Medulla oblongata (tissue), 1 donor: ENCODE data around the gene MT1A.
"Not testable (repeated sequence)": the region's sequence is repeated elsewhere in the genome, so short reads cannot be mapped to it uniquely, and the experiment has no call there.

Source experiments
- DNase-seq: peaks from one replicate; pipeline ENCODE4 v3.0.0-alpha.2; 2015; ENCODE audit errors: extremely low spot score

The MT1A gene

GRCh38 chr16:56610017-56610608 lies 28.4 kb upstream of the MT1A start:
- DNase-seq: peak; percentile 75

- no peak for DNase-seq
Measured at GRCh38 chr16:56610609-56611111, 27.8 kb upstream of the MT1A start.

GRCh38 chr16:56611281-56611833 lies 27.1 kb upstream of the MT1A start:
- DNase-seq: peak; percentile 82

DNA sequence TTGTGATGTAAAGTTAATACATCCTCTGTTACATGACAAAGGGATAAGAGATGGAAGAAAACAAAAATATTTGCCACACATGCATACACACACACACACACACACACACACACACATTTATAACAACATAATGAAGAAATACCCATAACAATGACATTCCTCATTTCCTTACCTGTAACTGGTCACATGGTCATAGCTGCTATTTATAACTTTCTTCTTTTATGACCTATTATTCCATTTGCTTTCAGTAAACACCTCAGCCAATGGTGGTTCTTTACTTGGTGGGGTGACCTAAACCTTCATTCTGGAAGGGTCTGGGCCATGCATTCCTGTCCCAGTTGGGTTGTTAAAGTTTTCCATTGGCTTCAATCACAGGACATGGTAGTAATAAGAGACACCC lies 24.8 kb upstream of the MT1A start:
- DNase-seq: no peak

GRCh38 chr16:56614549-56614991 lies 23.9 kb upstream of the MT1A start:
- DNase-seq: no peak

DNA sequence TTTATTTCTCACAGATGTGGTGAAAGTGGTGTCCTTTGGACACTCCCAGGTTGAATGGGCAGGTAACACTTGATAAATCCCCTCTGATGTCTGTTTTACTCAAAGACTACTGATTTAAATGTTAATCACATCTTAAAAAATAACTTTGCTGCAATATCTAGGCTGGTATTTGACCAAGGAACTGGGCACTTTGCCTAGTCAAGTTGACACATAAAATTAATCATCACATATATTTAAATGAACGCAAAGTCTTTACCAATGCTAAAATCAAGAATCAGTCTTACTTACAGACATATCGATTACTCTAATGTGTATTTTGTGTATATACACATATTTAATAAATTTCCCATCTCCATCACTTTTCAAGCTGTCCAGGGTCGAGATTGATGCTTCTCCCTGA lies 23.1 kb upstream of the MT1A start:
- DNase-seq: no peak

DNA sequence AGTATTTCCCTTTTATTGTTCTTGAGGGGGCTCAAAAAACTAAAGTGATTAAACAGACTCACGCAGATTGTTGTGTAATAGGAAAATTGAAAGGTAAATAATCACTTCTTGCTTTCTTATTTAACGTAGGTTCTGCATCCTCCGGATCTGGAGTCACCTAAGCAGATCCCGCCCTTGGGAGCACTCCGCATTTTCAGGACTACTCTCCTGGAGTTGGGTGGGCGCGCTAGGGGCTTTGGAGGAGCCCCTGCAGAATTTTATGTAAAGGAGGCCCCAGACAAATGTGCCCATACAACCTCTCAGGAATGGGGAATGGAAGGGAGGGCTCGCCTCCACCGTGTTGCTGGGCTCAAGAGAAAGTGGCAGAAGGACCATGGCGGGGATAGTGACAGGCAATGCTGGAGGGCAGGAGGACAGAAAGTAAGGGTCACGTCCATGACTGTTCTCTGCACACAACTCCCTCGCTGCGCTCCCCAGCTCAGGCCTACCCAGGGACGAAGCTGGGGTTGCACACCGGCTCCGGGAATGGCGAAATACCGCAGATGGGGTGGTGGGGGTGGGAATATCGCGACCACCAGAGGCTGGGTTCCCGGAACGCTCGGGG lies 21.8 kb upstream of the MT1A start:
- no peak for DNase-seq

DNA sequence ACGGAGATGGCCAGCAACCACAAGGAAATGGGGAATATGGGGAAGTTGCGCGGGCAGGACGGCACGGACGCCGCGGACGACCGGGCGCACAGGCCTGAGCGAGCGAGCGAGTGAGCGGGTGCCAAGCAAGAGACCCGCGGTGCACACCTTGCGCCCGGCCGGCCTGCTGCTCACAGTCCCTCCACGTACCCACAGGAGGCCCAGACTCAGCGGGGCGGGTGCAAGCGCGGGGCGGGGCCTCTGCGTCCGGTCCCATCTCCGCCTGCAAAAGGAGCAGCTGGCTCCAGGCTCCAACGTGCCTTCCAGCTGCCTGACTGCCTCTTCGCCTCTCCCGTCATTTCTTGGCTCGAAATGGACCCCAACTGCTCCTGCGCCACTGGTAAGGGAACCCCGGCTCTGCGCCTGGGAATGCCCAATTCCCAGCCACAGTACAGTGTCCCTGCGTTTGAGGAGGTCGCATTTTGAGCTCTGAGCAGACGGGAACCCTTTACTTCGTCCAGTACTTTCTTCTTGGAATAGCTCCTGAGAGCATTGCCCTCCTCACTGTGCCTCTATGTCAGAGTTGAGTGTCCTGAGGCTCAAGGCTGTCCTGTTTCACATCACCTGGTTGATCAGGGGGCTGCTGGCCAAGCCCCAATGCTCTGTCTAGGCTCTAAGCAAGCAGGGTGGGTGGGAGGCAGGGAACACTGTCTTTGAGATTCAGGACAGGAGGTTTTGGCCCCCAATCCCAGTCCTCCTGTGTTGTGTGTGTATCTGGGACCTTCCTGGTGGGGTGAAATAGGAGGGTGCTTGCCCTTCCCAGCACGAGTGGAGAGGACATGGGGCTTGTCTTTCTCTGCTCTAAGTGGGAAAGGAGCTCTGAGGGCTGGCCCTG lies 21.0 kb upstream of the MT1A start:
- peak; percentile 55 for DNase-seq

DNA sequence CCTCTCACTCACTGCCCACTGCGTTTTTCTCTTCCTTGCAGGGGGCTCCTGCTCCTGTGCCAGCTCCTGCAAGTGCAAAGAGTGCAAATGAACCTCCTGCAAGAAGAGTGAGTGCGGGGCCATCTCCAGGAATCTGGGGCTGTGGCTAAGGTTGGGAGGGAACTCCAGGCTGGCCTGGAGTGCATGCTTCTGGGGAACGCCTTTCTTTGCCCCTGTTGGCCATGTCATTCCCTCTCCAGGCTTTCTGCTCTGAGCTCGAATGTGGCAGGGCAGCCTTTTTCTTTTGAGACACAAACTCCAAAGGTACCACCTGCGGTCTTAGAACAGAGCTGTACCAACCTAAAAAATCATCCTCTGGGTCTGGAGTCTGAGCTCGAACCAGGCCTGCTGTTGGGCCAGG lies 20.3 kb upstream of the MT1A start:
- no peak for DNase-seq

DNA sequence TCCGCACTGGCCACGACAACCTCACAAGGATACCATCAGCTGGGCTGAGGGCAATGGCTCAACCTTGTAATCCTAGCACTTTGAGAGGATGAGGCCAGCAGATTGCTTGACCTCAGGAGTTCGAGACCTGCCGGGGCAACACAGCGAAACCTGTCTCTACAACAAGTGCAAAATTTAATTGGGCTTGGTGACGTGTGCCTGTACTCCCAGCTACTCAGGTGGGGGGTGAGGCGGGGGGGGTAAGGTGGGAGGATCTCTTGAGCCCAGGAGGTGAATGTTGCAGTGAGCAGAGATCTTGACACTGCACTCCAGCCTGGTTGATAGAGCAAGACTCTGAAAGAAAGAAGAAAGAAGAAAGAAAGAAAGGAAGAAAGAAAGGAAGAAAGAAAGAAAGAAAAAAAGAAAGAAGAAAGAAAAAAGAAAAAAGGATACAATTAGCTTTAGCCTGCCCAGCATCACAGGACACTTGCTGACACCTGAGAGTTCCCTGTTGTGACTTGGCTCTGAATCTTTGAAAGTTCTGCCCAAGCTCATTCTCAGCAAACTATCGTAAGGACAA lies 18.0 kb upstream of the MT1A start:
- no peak for DNase-seq

DNA sequence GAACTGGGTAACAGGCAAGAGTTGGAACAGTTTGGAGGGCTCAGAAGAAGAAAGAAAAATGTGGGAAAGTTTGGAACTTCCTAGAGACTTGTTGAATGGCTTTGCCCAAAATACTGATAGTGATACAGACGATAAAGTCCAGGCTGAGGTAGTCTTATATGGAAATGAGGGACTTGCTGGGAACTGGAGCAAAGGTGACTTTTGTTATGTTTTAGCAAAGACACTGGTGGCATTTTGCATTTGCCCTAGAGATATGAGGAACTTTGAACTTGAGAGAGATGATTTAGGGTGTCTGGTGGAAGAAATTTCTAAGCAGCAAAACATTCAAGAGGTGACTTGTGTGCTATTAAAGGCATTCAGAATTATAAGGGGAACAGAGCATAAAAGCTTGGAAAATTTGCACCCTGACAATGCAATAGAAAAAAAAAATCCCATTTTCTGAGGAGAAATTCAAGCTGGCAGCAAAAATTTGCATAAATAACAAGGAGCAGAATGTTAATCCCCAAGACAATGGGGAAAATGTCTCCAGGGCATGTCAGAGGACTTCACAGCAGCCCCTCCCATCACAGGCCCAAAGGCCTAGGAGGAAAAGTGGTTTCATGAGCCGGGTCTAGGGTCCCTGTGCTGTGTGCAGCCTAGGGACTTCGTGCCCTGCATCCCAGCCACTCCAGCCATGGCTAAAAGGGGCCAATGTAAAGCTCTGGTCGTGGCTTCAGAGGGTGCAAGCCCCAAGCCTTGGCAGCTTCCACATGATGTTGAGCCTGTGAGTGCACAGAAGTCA lies 16.6 kb upstream of the MT1A start:
- DNase-seq: not testable (repeated sequence)

DNA sequence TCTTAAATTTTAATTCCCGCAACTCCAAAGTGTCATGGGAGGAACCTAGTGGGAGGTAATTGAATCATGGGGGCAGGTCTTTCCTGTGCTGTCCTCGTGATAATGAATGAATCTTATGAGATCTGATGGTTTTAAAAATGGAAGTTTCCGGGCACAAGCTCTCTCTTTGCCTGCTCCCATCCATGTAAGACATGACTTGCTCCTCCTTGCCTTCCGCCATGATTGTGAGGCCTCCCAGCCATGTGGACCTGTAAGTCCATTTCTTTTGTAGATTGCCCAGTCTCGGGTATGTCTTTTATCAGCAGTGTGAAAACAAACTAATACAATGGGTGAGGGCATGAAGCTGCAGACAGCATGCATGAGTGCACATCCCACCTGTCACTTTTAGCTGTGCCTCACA lies 15.3 kb upstream of the MT1A start:
- DNase-seq: not testable (repeated sequence)

DNA sequence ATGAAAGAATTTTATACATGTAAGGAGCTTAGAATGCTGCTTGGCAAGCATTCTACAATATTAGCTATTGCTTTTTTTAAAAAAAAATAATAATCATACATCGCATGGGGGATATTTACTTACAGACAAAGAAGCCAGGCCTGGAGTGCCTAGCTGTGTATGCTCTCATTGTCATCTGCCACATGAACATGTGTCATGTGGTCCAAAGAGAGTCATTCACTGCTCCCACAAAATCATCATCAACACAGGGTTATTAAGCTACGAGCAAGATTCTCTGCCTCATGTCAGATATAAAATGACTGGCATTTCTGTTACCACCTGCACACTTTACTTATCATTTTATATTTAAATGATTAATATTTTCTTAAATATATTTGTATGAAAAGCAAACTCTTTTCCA lies 14.8 kb upstream of the MT1A start:
- no peak for DNase-seq

DNA sequence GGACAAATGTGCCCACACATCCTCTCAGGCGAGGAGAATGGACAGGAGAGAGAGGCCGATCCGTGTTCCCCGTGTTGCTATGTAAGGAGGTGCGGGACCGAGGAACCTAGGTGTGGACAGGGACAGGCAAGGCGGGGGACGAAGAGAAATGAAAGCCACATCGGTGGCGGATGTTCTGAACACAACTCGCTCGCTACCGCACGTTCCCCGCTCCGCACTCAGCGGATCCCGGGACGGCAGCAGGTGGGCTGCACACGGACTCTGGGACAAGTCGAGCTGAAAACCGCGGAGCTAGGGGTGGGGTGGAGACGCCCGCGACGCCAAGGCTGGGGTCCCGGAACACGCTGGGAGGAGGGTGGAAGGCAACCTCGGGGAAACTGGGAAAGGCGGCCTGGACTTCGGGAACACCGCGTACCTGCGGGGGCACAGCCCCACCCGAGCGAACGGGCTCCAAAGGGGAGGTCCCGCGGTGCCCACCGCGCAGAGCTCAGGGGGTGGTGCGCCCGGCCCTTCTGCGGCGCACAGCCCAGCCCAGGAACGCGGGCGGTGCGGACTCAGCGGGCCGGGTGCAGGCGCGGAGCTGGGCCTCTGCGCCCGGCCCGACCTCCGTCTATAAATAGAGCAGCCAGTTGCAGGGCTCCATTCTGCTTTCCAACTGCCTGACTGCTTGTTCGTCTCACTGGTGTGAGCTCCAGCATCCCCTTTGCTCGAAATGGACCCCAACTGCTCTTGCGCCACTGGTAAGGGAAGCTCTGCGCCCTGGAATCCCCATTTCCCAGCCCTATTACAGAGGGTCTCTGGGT lies 13.1 kb upstream of the MT1A start, which contains the start of gene MT1E:
Gene MT1E, plus strand, starts transcription at position 642 of the 803 bp plus-strand sequence. Its CDS starts 71 bp downstream, at position 713.
- DNase-seq: peak; percentile 68

DNA sequence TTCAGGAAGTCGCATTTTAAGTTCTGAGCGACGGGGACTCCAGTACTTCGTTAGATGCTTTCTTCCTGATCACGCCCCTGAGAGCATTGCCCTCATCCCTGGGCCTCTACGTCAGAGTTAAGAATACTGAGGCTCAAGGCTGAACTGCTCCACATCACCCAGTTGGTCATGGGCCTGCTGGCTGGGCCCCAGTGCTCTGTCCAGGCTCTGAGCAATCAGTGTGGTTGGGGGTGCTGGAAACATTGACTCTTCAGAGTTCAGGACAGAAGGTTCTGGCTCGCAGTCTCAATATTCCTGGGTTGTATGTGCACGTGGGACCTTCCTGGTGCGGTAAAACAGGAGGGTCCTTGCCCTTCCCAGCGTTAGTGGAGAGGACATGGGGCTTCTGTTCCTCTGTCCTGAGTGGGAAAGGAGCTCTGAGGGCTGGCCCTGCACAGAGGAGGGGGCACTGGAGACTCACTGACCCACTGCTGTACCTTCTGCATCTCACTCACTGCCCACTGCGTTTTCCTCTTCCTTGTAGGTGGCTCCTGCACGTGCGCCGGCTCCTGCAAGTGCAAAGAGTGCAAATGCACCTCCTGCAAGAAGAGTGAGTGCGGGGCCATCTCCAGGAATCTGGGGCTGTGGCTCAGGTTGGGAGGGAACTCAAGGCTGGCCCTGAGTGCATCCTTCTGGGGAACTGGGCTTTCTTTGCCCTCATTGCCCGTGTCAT lies 12.4 kb upstream of the MT1A start:
- DNase-seq: peak; percentile 42

- no peak for DNase-seq
Measured at GRCh38 chr16:56626685-56627084, 11.8 kb upstream of the MT1A start.

DNA sequence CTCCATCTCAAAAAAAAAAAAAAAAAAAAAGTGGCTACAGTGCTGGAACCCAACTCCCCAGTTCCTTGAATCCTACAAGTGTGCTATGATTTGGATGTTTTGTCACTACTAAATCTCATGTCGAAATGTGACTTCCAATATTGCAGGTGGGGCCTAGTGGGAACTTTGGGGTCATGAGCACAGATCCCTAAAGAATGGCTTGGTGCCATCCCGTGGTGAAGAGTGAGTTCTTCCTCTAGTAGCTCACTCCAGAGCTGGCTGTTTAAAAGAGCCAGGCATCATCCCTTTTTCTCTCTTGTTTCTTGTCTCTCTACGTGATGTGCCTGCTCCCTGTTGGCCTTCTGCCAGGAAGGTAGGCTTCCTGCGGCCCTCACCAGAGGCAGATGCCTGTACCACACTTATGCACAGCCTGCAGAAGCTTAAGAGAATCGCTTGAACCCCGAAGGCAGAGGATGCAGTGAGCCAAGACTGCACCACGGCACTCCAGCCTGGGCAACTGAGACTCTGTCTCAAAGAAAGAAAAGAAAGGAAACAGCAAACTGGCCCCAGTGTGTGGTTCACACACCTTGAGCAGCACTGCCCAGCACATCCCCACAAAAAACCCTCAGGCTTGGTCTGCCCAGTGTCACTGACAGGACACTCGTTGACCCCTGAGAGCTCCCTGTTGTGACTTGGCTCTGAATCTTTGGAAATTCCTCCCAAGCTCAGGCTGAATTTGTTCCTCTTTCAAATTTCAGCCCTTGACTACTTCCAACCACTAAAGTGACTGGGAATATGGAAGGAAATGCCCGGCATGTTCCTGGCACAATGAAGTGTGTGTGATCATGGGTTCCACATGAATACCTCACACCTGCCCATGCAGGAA lies 9.7 kb upstream of the MT1A start:
- DNase-seq: no peak

GRCh38 chr16:56629531-56629930 lies 8.9 kb upstream of the MT1A start:
- no peak for DNase-seq

GRCh38 chr16:56630134-56630533 lies 8.3 kb upstream of the MT1A start:
- no peak for DNase-seq
